ENCODE results near the gene FBXW2. TPM values are rescaled to one million over a fixed set of nuclear protein-coding genes. Genes with fewer than 3 reads are reported as not detected.
"Not testable (repeated sequence)": the region's sequence is repeated elsewhere in the genome, so short reads cannot be mapped to it uniquely, and the experiment has no call there.

The FBXW2 gene
- total RNA-seq, 1 experiment from 2014 or later = 14.1 TPM

DNA sequence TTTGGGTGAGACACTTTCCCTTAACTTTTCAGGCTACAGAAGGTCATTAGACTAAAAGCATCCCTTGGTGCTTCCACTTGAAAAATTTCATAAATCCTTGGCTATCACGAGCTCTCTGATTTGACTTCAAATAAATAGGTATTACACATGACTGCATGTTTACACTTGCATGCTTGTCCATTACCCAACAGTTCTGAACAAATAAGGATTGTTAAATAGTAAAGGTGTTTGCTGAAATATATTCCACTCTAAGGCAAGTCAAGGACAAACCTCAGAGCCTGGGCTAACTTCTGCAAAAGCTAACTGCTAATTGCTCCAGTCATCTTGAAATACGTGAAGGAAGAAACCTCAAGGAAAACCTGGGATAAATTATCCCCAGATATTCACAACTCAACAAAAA lies 14.5 kb downstream of the FBXW2 start:
- DNase-seq (ENCODE audit: low spot score) = no peak

DNA sequence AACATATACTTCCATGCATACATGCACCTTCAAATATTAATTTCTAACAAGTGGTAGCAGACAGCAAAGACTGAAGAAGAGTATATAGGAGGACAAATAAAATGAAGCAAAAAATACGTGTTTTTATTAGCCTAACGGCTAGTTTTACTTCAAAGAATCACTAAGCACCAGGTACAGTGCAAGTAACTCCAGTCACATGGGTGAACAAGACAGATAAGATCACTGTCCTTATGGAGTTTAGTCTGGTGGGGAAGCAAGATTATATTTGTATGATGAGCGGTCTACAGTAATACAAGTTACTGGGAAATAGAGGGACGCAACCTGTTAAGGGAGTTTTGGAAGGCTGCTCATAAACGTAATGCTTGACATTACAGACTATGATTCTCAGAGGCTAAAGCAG lies 16.0 kb downstream of the FBXW2 start:
- no peak for DNase-seq (ENCODE audit: low spot score)

DNA sequence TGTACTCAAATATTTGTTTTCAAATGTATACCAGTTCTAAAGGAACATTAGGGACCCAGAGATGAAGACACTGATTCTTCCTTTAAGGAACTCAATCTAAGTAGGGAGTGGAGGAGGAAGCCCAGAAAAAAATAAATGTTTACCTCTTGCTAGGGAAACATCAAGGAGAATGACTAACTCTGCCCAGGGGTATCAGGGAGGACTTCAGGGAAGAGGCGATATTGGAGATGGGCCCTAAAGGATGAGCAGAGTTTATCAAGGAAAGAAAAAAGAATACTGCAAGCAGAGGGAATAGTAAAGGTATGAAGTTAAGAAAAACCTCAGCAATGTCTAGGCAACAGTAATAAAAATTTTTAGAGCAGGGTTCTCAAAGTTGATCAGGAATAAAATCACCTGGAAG lies 16.4 kb downstream of the FBXW2 start:
- DNase-seq (ENCODE audit: low spot score) = no peak

DNA sequence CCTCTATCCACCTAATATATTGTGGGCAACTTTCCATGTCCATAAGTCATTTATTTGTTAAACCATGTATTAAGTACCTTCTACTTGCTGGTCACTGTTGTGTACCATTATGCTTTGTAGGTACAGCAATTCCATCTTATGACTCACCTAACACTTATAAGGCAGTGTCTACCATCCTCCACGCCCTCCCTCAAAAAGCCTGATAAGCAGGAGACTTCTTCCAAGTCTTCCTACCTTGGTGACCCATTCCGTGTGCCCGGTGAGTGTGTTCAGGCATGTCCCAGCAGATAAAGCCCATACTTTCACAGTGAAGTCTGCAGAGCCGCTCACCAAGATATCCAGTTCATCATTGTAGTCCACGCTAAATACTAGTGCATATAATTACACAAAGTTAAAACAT lies 17.4 kb downstream of the FBXW2 start:
- DNase-seq (ENCODE audit: low spot score) = no peak

DNA sequence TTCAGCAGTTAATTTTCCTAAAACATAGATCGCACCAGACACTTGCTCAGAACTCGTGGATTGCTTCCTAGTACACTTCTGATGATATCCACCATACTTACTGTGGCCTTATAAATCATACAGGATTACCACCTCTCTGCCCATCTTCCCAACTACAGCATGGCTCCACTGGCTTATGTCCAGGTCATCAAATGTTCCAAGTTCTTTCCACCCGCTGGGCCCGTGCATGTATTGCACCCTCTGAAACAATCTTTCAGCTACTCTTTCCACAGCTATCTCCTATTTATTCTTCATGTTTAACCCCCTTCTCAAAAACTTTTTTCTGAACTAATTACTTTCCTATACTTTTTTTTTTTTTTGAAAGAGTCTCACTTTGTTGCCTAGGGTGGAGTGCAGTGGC lies 18.5 kb downstream of the FBXW2 start:
- DNase-seq (ENCODE audit: low spot score) = no peak

DNA sequence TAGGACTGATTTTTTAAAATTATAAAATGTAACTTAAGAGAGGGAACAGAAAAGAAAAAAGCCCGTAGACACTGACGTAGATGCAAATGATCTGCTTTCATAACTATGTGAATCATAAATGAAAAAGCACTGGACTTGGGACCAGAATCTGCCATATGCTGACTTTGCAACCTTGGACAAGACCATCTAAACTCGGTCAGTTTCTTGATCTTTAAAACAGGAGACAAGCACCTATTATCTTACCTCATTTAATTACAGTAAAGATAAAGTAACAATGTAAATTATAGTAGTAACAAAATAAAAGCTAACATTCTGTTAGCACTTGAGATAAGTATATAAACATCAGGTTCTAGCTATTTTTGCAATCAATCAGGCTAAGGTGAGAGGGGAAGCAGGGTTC lies 20.0 kb downstream of the FBXW2 start:
- DNase-seq (ENCODE audit: low spot score) = no peak

DNA sequence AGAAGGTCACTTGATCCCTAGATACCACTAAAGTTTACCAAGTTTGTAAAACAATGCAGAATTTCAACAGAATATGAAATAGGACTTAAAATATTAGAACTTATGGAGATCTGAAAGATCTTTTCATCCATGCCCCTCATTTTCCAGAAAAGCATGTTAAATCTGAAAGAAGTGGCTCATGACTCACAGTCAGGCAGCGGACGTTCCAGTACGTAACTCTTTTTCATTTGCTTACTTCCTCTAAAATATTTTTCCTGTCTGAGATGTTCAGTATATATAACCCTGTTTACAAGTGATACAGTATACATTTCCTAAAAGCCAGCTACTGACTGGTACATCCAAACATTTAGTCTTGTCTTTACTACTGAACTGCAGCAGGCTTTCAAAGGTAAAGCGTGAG lies 22.3 kb downstream of the FBXW2 start:
- DNase-seq (ENCODE audit: low spot score) = no peak

DNA sequence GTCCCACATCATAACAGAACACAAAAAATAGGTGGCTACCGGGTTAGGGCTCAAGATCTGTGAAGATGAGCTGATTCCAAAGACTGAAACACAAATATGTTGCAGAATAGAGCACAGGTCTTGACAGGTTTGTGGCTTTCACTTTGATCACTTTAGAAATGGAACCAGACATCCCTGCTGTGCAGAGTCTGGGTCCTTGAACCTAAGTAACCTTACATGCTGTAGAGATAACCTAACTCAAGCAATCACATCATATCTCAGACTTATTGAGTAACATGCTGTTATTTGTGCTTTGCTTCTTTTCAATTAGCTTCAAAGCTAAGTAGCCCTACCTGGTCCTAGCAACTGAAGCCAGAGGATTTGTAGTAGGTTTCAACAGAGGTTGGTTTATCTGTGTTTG lies 24.3 kb downstream of the FBXW2 start:
- no peak for DNase-seq (ENCODE audit: low spot score)

DNA sequence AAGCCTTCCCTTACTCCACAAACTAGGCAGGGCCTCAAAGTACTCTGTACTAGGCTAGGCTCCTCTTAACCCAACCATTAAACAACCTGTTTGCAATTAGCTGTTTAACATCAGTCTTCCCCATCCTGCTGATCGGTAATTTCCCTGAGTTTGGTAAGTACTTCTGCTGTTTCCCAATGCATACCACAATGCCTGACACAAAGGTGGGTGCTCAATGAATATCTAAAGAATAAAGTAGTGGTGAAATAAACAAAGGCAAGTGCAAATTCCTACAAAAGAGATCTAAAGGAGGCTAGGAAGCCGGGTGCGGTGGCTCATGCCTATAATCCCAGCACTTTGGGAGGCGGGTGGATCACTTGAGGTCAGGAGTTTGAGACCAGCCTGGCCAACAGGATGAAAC lies 25.0 kb downstream of the FBXW2 start:
- no peak for DNase-seq (ENCODE audit: low spot score)

DNA sequence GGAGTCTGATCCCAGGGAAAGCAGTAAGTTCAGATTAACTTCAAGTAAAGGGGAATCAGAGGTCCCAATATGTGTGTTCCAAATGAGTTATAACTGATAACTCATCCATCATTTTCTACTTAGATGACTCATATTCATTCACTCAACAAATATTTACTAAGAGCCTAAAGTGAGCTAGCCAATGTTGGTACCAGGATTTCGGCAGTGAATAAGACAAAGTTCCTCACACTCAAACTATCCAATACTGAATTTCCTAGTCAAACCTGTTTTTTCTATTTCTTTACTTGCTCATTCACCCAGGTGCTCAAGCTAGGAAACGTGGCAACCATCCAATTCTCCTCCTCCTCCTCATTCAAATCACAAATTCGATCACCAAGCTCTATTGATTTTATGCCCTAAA lies 25.8 kb downstream of the FBXW2 start:
- DNase-seq (ENCODE audit: low spot score) = no peak

DNA sequence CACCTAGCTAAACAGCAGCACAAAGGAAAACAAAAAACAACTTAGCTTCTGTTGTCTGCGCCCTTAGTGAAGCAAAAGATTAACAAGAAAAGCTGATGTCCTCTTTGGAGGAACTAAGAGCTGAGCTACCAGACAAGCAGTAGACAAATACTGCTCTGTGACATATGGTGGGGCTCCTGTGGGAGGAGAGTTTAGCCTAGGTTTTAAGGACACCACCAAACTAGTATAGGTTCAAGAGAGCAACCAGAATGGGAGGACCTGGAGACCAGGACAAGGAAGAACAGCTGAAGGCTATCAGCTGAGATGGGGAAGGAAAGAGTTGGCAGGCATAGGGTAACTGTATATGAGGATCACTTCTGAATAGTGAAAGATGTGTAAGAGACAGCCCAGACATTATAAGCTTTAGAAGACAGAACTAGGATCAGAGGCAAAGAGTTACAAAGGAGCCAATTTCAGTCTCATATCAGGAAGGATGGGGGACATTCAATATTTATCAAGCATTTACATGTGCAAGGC lies 27.2 kb downstream of the FBXW2 start:
- no peak for DNase-seq (ENCODE audit: low spot score)

DNA sequence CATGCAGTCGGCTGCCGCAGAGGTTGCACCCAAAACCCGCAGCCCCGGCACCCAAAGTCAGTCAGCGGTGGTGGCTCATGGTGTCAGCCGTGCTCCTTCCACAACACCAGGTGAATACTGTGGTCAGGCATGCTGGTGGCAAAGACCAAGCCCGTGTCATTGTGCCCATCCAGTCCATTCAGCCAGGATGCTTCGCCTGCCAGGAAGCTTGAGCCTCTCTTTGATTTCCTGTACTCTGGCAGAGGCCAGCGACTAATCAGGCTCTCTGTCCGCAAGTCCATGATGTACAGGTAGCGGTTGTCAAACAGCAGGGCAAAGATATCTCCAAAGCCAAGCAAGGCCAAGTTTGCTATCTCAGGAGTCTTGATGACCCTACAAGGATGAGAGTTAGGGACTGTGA lies 28.7 kb downstream of the FBXW2 start:
- no peak for DNase-seq (ENCODE audit: low spot score)

DNA sequence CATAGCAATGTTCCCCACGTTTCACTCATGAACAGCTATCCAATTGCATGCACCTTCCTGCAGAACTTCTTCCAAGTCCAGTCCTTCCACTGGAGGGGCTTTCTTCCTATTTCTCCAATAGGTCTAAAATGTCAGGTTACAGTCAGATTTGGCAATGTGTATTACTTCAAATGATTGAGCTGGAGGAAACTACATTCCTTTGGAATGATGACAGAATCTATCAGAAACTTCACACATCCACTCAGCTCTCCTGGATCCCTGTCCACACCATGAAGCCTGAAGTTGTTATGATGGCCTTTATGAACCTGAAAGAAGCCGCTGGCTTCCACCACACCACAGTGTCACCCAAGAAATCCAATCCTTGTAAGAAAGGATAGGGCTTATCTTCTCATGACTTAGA lies 32.2 kb downstream of the FBXW2 start:
- no peak for DNase-seq (ENCODE audit: low spot score)

DNA sequence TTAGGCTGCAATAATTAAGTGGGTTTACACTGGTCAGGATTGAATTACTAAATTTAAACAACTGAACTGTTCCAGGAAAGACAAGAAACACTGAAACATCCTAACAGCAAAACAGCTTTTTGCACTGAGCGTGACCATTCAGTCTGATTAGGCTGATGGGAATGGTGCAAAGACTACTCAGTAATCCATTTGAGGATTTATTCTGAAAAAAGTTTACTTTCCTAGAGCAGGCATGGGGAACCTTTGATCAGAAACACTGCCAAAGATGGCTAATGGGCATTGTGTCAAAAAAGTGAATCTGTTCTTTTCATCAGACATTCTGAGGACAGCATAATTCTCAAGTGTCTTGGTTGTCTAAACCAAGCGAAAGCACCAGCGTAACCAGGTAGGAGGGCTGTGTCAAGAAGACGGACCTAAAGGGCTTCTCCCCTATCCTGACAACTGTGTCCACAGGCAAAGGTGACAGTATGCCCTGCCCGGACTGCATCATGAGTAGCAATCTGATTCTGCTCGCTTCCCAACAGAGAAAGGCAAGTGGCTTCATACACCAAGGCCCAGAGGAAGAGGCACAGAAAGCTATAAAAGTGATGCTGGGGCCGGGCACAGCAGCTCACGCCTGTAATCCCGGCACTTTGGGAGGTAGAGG lies 33.3 kb downstream of the FBXW2 start:
- no peak for DNase-seq (ENCODE audit: low spot score)

DNA sequence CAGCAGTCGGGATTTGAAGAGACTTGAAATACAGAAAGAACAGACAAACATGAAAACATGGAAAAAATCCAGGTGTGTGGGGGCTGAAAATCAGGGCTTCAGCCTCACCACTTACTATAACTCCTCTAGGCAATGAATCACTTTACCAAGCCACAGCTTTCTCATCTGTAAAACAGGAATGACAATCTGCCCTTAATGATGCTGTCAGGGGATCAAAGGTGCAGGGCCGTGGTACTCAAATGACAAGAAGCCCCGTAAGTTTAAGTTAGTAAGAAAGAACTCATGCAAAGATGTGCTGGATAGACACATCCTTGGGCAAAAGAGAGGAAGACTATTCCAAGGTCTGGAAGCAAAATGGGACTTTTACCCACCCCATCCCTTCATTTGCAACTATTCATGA lies 34.7 kb downstream of the FBXW2 start:
- no peak for DNase-seq (ENCODE audit: low spot score)

DNA sequence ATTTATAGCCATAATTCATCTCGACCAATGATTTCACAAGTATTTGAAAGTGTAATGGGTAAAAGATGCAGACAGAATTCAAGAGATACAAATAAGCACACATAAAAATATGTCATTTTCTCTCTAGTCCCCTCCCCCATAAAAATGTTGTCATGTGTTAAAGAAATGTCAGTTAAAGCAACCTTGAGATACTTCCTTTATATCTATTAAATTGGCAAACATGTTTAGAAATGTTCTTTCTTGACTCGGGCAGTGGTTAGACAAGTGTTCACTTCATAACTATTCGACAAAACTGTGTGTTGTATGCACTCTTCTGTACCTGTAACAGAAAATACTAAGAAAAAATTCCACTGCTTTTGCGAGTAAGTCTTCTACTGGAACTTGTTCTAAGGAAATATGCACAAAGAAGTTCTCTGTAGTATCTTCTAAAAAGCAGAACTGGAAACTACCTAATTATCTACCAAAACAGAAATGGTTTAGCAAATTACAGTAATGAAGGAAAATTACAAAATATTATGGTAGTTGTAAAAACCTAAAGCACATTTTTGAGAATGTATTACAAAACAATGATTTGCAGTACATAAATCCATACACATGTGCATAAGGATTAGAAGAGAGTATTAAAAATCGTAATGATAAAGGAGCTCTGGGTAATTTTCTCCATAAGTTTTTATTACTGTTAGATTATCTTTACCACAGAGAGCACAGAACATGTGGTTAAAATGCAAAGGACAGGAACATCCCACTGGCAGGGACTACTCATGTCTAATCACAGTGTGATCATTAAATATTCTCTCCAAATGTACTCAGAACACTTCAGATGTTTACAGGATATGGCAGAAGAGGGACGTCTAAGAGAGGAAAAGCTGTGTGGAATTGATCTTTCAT lies 35.9 kb downstream of the FBXW2 start:
- no peak for DNase-seq (ENCODE audit: low spot score)

DNA sequence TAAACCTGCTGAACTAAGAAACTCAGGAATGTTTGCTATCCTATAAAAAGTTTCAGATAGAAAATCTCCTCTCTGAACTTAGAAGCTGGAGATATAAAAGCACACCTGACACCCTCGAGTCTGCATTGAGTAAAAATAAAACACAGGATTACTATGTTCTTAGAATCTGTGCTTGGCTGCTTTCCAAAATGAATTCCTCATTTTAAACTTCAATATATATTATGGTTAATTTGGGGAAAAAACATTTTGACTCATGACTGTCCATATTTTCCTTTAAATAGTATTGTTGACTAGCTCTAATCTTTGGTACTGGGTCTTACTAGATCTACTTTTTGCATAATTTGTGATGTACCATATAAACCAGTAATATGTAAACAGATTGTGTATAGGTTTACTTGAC lies 36.7 kb downstream of the FBXW2 start:
- no peak for DNase-seq (ENCODE audit: low spot score)

DNA sequence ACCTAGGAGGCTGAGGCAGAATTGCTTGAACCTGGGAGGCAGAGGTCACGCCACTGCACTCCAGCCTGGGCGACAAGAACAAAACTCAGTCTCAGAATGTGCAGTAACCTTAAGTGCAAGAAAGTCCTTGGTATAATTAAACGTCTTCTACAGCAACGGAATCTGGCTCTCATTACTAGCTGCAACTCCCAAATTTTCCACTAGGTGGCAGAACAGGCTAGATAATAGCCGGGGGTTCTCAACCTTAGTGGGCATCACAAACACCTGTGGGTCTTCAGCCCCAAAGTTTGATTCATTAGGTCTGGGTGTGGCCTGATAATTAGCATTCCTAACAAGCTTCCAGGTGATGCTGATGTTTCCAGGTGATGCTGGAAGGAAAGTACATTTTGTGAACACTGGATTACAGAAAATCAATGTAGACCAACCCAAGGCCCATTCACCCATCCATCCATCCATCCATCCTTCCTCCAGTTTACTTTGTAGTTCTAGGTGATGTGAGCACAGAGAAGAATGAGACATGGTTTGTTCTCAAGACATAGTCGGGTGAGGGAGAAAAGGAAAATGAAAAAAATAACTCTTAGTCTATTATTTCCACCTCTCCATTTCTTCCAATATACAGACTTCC lies 37.3 kb downstream of the FBXW2 start:
- DNase-seq (ENCODE audit: low spot score) = peak; percentile 13

DNA sequence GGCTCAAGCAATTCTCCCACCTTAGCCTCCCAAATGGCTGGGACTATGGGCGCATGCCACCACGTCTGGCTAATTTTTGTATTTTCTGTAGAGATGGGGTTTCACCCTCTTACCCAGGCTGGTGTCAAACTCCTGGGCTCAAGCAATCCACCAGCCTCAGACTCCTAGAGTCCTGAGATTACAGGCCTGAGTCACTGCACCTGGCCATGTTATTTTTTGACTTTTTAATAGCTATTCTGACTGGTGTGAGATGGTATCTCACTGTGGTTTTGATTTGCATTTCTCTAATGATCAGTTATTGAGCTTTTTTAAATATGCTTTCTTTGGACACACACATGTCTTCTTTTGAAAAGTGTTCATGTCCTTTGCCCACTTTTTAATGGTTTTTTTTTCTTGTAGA lies 38.2 kb downstream of the FBXW2 start:
- no peak for DNase-seq (ENCODE audit: low spot score)

DNA sequence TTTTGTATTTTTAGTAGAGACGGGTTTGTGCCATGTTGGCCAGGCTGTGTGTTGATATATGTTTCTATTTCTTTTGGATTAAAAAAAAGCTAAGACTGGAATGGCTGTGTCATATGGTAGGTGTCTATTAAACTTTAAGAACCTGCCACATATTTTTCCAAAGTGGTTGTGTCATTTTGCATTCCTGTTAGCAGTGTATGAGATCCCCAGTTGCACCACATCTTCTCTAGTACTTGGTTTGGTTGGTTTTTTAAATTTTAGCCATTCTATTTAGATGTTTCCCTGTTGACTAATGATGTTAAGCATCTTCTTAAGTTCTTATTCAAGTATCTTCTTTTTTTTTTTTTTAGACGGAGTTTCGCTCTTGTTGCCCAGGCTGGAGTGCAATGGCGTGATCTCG lies 42.8 kb downstream of the FBXW2 start:
- DNase-seq (ENCODE audit: low spot score) = no peak

DNA sequence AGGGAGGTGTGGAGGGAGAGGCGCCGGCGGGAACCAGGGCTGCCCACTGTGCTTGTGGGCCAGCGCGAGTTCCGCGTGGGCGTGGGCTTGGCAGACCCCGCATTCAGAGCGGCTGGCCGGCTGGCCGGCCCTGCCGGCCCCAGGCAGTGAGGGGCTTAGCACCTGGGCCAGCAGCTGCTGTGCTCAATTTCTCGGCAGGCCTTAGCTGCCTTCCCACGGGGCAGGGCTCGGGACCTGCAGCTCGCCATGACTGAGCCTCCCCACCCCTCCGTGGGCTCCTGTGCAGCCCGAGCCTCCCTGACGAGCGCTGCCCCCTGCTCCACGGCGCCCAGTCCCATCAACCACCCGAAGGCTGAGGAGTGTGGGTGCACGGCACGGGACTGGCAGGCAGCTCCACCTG lies 46.9 kb downstream of the FBXW2 start:
- not testable (repeated sequence) for DNase-seq (ENCODE audit: low spot score)

DNA sequence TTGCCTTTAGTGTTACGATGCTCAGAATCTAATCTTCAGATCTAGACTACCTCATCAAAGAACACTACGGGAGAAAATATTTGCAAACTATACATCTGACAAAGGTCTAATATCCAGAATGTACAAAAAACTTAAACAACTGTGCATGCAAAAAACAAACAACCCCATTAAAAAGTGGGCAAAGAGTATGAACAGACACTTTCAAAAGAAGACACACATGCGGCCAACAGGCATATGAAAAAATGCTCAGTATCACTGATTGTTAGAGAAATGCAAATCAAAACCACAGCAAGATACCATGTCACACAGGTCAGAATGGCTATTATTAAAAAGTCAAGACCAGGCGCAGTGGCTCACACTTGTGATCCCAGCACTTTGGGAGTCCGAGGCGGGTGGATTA lies 47.9 kb downstream of the FBXW2 start:
- no peak for DNase-seq (ENCODE audit: low spot score)

DNA sequence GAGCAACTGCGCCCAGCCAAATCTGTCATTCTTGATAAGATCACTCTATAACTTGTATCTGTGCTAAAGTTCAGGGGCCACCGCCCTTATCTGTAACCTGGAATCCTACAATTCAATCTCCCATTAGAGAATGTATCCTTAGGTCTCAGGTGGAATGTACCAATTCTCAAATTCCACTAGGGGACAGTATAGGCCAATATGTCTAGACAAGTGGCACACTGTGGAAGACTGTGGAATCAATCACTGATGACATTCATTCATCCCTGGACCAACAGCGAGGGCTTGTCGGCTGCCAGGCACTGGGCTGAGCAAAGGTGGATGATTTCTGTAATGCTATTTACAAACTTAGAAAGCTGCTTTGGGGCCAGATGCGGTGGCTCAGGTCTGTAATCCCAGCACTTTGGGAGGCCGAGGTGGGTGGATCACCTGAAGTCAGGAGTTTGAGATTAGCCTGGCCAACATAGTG lies 50.2 kb downstream of the FBXW2 start:
- peak; percentile 67 for DNase-seq (ENCODE audit: low spot score)

All from H4 (cell line).